IPS-18c (cell line): ENCODE measurements around the gene DENND4C.

Source experiments
- H3K4me3 ChIP-seq: 2 replicates; pipeline ENCODE4 v1.7.0; 2013; ENCODE audit warnings: low read depth, mild to moderate bottlenecking, low read length, moderate library complexity; ENCODE audit not compliant: insufficient read depth
- H3K9me3 ChIP-seq: one replicate; pipeline ENCODE4 v1.6.1; 2013; ENCODE audit warnings: mild to moderate bottlenecking, low read length, moderate library complexity; ENCODE audit not compliant: control insufficient read depth, insufficient read depth

DENND4C gene

GRCh38 chr9:19294219-19294618 lies 63.7 kb downstream of the DENND4C start:
- H3K9me3 ChIP-seq = no peaks in the 10 kb centered on the region
- no peak overlapping the region for H3K4me3 ChIP-seq

- Histone ChIP-seq H3K4me3 (no peak overlapping the region), H3K9me3 (no peaks in the 10 kb centered on the region)
Observed at GRCh38 chr9:19298436-19299000, 68.0 kb downstream of the DENND4C start.

- Histone ChIP-seq H3K9me3 (no peaks in the 10 kb centered on the region), H3K4me3 (no peak overlapping the region)
Observed at GRCh38 chr9:19303216-19303615, 72.7 kb downstream of the DENND4C start.

GRCh38 chr9:19306568-19306967 lies 76.1 kb downstream of the DENND4C start:
- no peaks in the 10 kb centered on the region for H3K9me3 ChIP-seq

GRCh38 chr9:19310246-19310645 lies 79.8 kb downstream of the DENND4C start:
- Histone ChIP-seq H3K4me3 (no peak overlapping the region), H3K9me3 (no peaks in the 10 kb centered on the region)

More at GRCh38 chr9:19306568-19306967, 76.1 kb downstream of the DENND4C start:
- H3K4me3 ChIP-seq = no peak overlapping the region

GRCh38 chr9:19313573-19313972 lies 83.1 kb downstream of the DENND4C start:
- Histone ChIP-seq H3K9me3 (no peaks in the 10 kb centered on the region), H3K4me3 (no peak overlapping the region)

- Histone ChIP-seq H3K4me3 (no peak overlapping the region), H3K9me3 (no peaks in the 10 kb centered on the region)
Observed at GRCh38 chr9:19320495-19320894, 90.0 kb downstream of the DENND4C start.

- no peak overlapping the region for H3K4me3 ChIP-seq
- H3K9me3 ChIP-seq = no peaks in the 10 kb centered on the region
Observed at GRCh38 chr9:19331877-19332276, 101.4 kb downstream of the DENND4C start.

GRCh38 chr9:19336166-19336565 lies 105.7 kb downstream of the DENND4C start:
- H3K4me3 ChIP-seq = no peak overlapping the region
- H3K9me3 ChIP-seq = no peaks in the 10 kb centered on the region

- H3K9me3 ChIP-seq = no peaks in the 10 kb centered on the region
- H3K4me3 ChIP-seq = no peak overlapping the region
Observed at GRCh38 chr9:19342947-19343346, 112.5 kb downstream of the DENND4C start.

- Histone ChIP-seq H3K4me3 (no peak overlapping the region), H3K9me3 (no peaks in the 10 kb centered on the region)
Observed at GRCh38 chr9:19358701-19359100, 128.2 kb downstream of the DENND4C start.

- Histone ChIP-seq H3K9me3 (no peaks in the 10 kb centered on the region), H3K4me3 (no peak overlapping the region)
Observed at GRCh38 chr9:19369107-19369506, 138.6 kb downstream of the DENND4C start.

- Histone ChIP-seq H3K4me3 (no peak overlapping the region), H3K9me3 (no peaks in the 10 kb centered on the region)
Observed at GRCh38 chr9:19371942-19372341, 141.4 kb downstream of the DENND4C start.

- H3K9me3 ChIP-seq = no peaks in the 10 kb centered on the region
- no peak overlapping the region for H3K4me3 ChIP-seq
Observed at GRCh38 chr9:19372567-19372966, 142.1 kb downstream of the DENND4C start.

- H3K4me3 ChIP-seq = no peak overlapping the region
Observed at GRCh38 chr9:19373527-19373926, 143.0 kb downstream of the DENND4C start.

GRCh38 chr9:19375538-19375937 lies 145.0 kb downstream of the DENND4C start:
- H3K4me3 ChIP-seq = no peak overlapping the region
- H3K9me3 ChIP-seq = no peaks in the 10 kb centered on the region

More at GRCh38 chr9:19373527-19373926, 143.0 kb downstream of the DENND4C start:
- H3K9me3 ChIP-seq = no peaks in the 10 kb centered on the region

- no peak overlapping the region for H3K4me3 ChIP-seq
- no peaks in the 10 kb centered on the region for H3K9me3 ChIP-seq
Observed at GRCh38 chr9:19376931-19377330, 146.4 kb downstream of the DENND4C start.

- Histone ChIP-seq H3K9me3 (no peaks in the 10 kb centered on the region), H3K4me3 (peak overlapping the region; percentile 98; the same call in 1 of the 2 replicates)
Observed at GRCh38 chr9:19378164-19378563, 147.7 kb downstream of the DENND4C start.

- peak overlapping the region; percentile 98 for H3K4me3 ChIP-seq
- no peaks in the 10 kb centered on the region for H3K9me3 ChIP-seq
Observed at GRCh38 chr9:19378647-19379046, 148.2 kb downstream of the DENND4C start.
